Vagina (tissue), 2 donors: ENCODE results near the gene C13orf46.

ENCODE experiments used
- CTCF ChIP-seq, 3 experiments: fragments of 450-650 bp in 2 of 3; fragments of 200-600 bp in 1 of 3; sonication (generic) in 1 of 3; IDR thresholded peaks; one replicate each; pipeline ENCODE4 v1.5.1; 2017 to 2019; ENCODE audit warnings: antibody characterized with exemption in 3 of 3, mild to moderate bottlenecking in 2 of 3, moderate library complexity in 2 of 3
- POLR2A ChIP-seq, 2 donors: fragments of 450-650 bp; IDR thresholded peaks; one replicate each; pipeline ENCODE4 v1.6.1; 2017; ENCODE audit warnings: antibody characterized with exemption in 2 of 2, mild to moderate bottlenecking in 2 of 2, moderate library complexity in 2 of 2
- POLR2AphosphoS5 ChIP-seq, 2 donors: sonication (generic); formaldehyde crosslinking; IDR thresholded peaks; one replicate each; pipeline ENCODE4 v1.9.0; 2017; ENCODE audit warnings: antibody characterized with exemption in 2 of 2, mild to moderate bottlenecking in 2 of 2, low read depth in 1 of 2; ENCODE audit not compliant: insufficient read depth in 1 of 2

GRCh38 chr13:113973218-113974164 lies at the start of gene C13orf46:
- TF ChIP-seq CTCF (IDR thresholded peaks at IDR 0.05) (no peak), POLR2A (IDR thresholded peaks at IDR 0.05) (no peak), POLR2AphosphoS5 (IDR thresholded peaks at IDR 0.05; ENCODE audit: insufficient read depth in 1 of 2, low read depth in 1 of 2) (no peak)
